K562 (cell line): ENCODE data around the gene VPS50.

ENCODE experiments used
- SPI1 ChIP-seq: IDR thresholded peaks from 2 replicates; pipeline ENCODE4 v1.6.1; 2011; ENCODE audit warnings: low read depth, low read length, control low read depth, borderline replicate concordance
- ZNF239 ChIP-seq: fragments of 250-450 bp; sonication (Bioruptor Pico); IDR thresholded peaks from 2 replicates; pipeline ENCODE4 v1.4.0; 2020; ENCODE audit warnings: mild to moderate bottlenecking

- TF ChIP-seq SPI1 (no peak), ZNF239 (CRISPR knock-in tag) (no peak)
Observed at GRCh38 chr7:93298206-93298605, 66.0 kb downstream of the VPS50 start.
